RWPE2 (cell line): ENCODE results near the gene ST13.
"Not testable (repeated sequence)": the region's sequence is repeated elsewhere in the genome, so short reads cannot be mapped to it uniquely, and the experiment has no call there.

Experiments
- ATAC-seq: fragments of 200-7000 bp; cut with Tn5 transposase; 3 replicates; pipeline ENCODE4 v1.9.1; 2021; ENCODE audit warnings: low read depth
- DNase-seq: peaks from one replicate; pipeline ENCODE4 v3.0.0-alpha.2; 2020; ENCODE audit warnings: low spot score
- H3K27ac ChIP-seq: fragments of 450-650 bp; 2 replicates; pipeline ENCODE4 v1.5.1; 2017; ENCODE audit warnings: mild to moderate bottlenecking; ENCODE audit not compliant: poor library complexity, severe bottlenecking
- H3K27me3 ChIP-seq: fragments of 250-450 bp; sonication (Bioruptor Pico); 2 replicates; pipeline ENCODE4 v1.5.1; 2021; ENCODE audit warnings: mild to moderate bottlenecking, moderate library complexity; ENCODE audit not compliant: insufficient read depth, poor library complexity, severe bottlenecking
- H3K36me3 ChIP-seq: fragments of 250-450 bp; sonication (Bioruptor Pico); 2 replicates; pipeline ENCODE4 v1.5.1; 2020; ENCODE audit warnings: low read depth, mild to moderate bottlenecking, moderate library complexity
- H3K4me1 ChIP-seq: fragments of 250-450 bp; sonication (Bioruptor Pico); 2 replicates; pipeline ENCODE4 v1.5.1; 2021; ENCODE audit warnings: mild to moderate bottlenecking, moderate library complexity; ENCODE audit not compliant: insufficient read depth, poor library complexity, severe bottlenecking
- H3K4me3 ChIP-seq: fragments of 250-450 bp; sonication (Bioruptor Pico); 2 replicates; pipeline ENCODE4 v1.5.1; 2021; ENCODE audit warnings: mild to moderate bottlenecking, moderate library complexity; ENCODE audit not compliant: severe bottlenecking
- H3K9me3 ChIP-seq: fragments of 250-450 bp; sonication (Bioruptor Pico); 2 replicates; pipeline ENCODE4 v1.5.1; 2021; ENCODE audit warnings: mild to moderate bottlenecking, moderate library complexity; ENCODE audit not compliant: severe bottlenecking
- CTCF ChIP-seq: fragments of 450-650 bp; IDR thresholded peaks from one replicate; pipeline ENCODE4 v1.5.1; 2017; ENCODE audit warnings: mild to moderate bottlenecking, moderate library complexity; ENCODE audit not compliant: poor library complexity, severe bottlenecking

The ST13 gene

GRCh38 chr22:40853333-40853732, 3.1 kb downstream of the ST13 start:
- H3K9me3 ChIP-seq: no peaks in the 10 kb centered on the region
- no peak for TF ChIP-seq CTCF
- peaks cover 28% of the 10 kb centered on the region for H3K36me3 ChIP-seq
- peaks cover 18% of the 10 kb centered on the region for H3K4me1 ChIP-seq
- no peak overlapping the region for H3K27ac ChIP-seq
- H3K27me3 ChIP-seq: no peaks in the 10 kb centered on the region
- H3K4me3 ChIP-seq: no peak overlapping the region
- no peak for ATAC-seq
- DNase-seq: no peak

- H3K36me3 ChIP-seq: peaks cover 90% of the 10 kb centered on the region
- H3K27me3 ChIP-seq, H3K9me3 ChIP-seq, H3K27ac ChIP-seq, DNase-seq, ATAC-seq, H3K4me3 ChIP-seq: not testable (repeated sequence)
- peaks cover 18% of the 10 kb centered on the region for H3K4me1 ChIP-seq
Observed at GRCh38 chr22:40845816-40846215, 10.6 kb downstream of the ST13 start.

- no peak for ATAC-seq
- Histone ChIP-seq H3K4me3 (no peak overlapping the region), H3K27me3 (no peaks in the 10 kb centered on the region), H3K9me3 (no peaks in the 10 kb centered on the region), H3K4me1 (peaks cover 18% of the 10 kb centered on the region), H3K36me3 (peaks cover 90% of the 10 kb centered on the region), H3K27ac (no peak overlapping the region)
- TF ChIP-seq CTCF: no peak
- DNase-seq: no peak
Observed at GRCh38 chr22:40844951-40845350, 11.5 kb downstream of the ST13 start.

DNA sequence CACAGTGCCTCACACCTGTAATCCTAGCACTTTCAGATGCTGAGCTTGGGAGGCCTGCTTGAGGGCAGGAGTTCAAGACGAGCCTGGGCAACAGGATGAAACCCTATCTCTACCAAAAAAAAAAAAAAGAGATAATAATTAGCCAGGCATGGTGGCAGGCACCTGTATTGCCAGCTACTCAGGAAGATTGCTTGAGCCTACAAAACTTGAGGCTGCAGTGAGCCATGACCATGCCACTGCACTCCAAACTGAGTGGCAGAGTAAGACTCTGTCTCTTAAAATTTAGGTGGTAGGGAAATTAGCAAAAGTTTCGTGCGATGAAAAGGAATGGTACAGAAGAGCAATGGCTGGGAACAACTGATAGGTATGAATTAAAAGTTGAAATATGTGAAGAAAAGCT, 18.0 kb downstream of the ST13 start:
- Histone ChIP-seq H3K4me1 (peaks cover 13% of the 10 kb centered on the region), H3K36me3 (peaks cover 86% of the 10 kb centered on the region), H3K27me3 (no peaks in the 10 kb centered on the region), H3K4me3 (no peak overlapping the region), H3K9me3 (no peaks in the 10 kb centered on the region), H3K27ac (no peak overlapping the region)
- no peak for TF ChIP-seq CTCF
- ATAC-seq (no peak), DNase-seq (no peak)

GRCh38 chr22:40834619-40835018, 21.8 kb downstream of the ST13 start:
- Histone ChIP-seq H3K36me3 (peaks cover 83% of the 10 kb centered on the region), H3K27me3 (no peaks in the 10 kb centered on the region), H3K4me3 (no peak overlapping the region), H3K9me3 (no peaks in the 10 kb centered on the region), H3K4me1 (no peaks in the 10 kb centered on the region), H3K27ac (no peak overlapping the region)
- DNase-seq (no peak), ATAC-seq (no peak)
- TF ChIP-seq CTCF: no peak
